ENCODE measurements around the gene CNIH2. TPM values are rescaled to one million over a fixed set of nuclear protein-coding genes. Genes with fewer than 3 reads are reported as not detected.

CNIH2 gene
- 8.0 TPM for polyA plus RNA-seq
- long read RNA-seq, donor 1, result 0 reads
- long read RNA-seq, donor 2, partial matches to known transcripts, result 0 of 2 reads
- long read RNA-seq, donor 2, other reads (novel, unspliced or antisense), result 0 of 2 reads
- long read RNA-seq, donor 3, result 0 reads
- long read RNA-seq, donor 4, result 0 reads
- long read RNA-seq, donor 5, partial matches to known transcripts, result 0 of 4 reads
- long read RNA-seq, donor 5, other reads (novel, unspliced or antisense), result 0 of 4 reads
- long read RNA-seq, donor 6, partial matches to known transcripts, result 0 of 6 reads
- long read RNA-seq, donor 6, other reads (novel, unspliced or antisense), result 0 of 6 reads
- long read RNA-seq, donor 7, transcript CNIH2-201 (6 exons, 1,356 nt), result major isoform, 5 of 5 reads
- long read RNA-seq, donor 7, partial matches to known transcripts, result 0 of 5 reads
- long read RNA-seq, donor 7, other reads (novel, unspliced or antisense), result 0 of 5 reads
- long read RNA-seq, donor 8, partial matches to known transcripts, result 0 of 3 reads
- long read RNA-seq, donor 8, other reads (novel, unspliced or antisense), result 0 of 3 reads
- long read RNA-seq, donor 9, partial matches to known transcripts, result 0 of 3 reads
- long read RNA-seq, donor 9, other reads (novel, unspliced or antisense), result 0 of 3 reads
- long read RNA-seq, donor 10, partial matches to known transcripts, result 0 of 3 reads
- long read RNA-seq, donor 10, other reads (novel, unspliced or antisense), result 0 of 3 reads
- long read RNA-seq, donor 11, partial matches to known transcripts, result 0 of 3 reads
- long read RNA-seq, donor 11, other reads (novel, unspliced or antisense), result 0 of 3 reads

- Histone ChIP-seq H3K9me3 (ENCODE audit: control insufficient read depth, low read depth, low read length) (no peaks in the 10 kb centered on the region), H3K4me3 (ENCODE audit: low read length) (peak within 1 kb of the TSS; percentile 22), H3K4me1 (ENCODE audit: control insufficient read depth, insufficient read depth, low read length) (peaks cover 10% of the 10 kb centered on the region), H3K27me3 (ENCODE audit: control insufficient read depth, insufficient read depth, low read length) (peaks cover 8% of the 10 kb centered on the region), H3K36me3 (ENCODE audit: control insufficient read depth, insufficient read depth, low read length) (peaks cover 38% of the 10 kb centered on the region), H3K27ac (ENCODE audit: low read length) (peak within 1 kb of the TSS; percentile 56)
- DNase-seq, result peak; percentile 58 to 84
- no CpG with 5 or more reads among the region's 84 CpGs for WGBS (ENCODE audit: insufficient coverage, low lambda C conversion rate)
Observed at GRCh38 chr11:66277471-66278362, at the start of gene CNIH2. Gene CNIH2 (plus strand): TSS chr11:66278175. CDS start chr11:66278457, 282 bp downstream.

- no peak for DNase-seq
- no peak overlapping the region for H3K27ac ChIP-seq (ENCODE audit: low read length)
- 70% methylated on average over 2 of the region's 6 CpGs for WGBS (ENCODE audit: insufficient coverage, low lambda C conversion rate)
Observed at GRCh38 chr11:66228521-66228920, 49.5 kb upstream of the CNIH2 start.

GRCh38 chr11:66230156-66230555, 47.8 kb upstream of the CNIH2 start:
- no CpG with 5 or more reads among the region's 6 CpGs for WGBS (ENCODE audit: insufficient coverage, low lambda C conversion rate)
- no peak overlapping the region for H3K4me3 ChIP-seq (ENCODE audit: low read length)
- H3K27ac ChIP-seq (ENCODE audit: low read length), result no peak overlapping the region
- H3K4me1 ChIP-seq (ENCODE audit: control insufficient read depth, insufficient read depth, low read length), result no peaks in the 10 kb centered on the region
- H3K27me3 ChIP-seq (ENCODE audit: control insufficient read depth, insufficient read depth, low read length), result no peaks in the 10 kb centered on the region
- DNase-seq, result no peak
- no peaks in the 10 kb centered on the region for H3K9me3 ChIP-seq (ENCODE audit: control insufficient read depth, low read depth, low read length)
- H3K36me3 ChIP-seq (ENCODE audit: control insufficient read depth, insufficient read depth, low read length), result peaks cover 52% of the 10 kb centered on the region

More at GRCh38 chr11:66228521-66228920, 49.5 kb upstream of the CNIH2 start:
- no peak overlapping the region for H3K4me3 ChIP-seq (ENCODE audit: low read length)
- no peaks in the 10 kb centered on the region for H3K9me3 ChIP-seq (ENCODE audit: control insufficient read depth, low read depth, low read length)
- H3K27me3 ChIP-seq (ENCODE audit: control insufficient read depth, insufficient read depth, low read length), result no peaks in the 10 kb centered on the region
- peaks cover 42% of the 10 kb centered on the region for H3K36me3 ChIP-seq (ENCODE audit: control insufficient read depth, insufficient read depth, low read length)
- H3K4me1 ChIP-seq (ENCODE audit: control insufficient read depth, insufficient read depth, low read length), result no peaks in the 10 kb centered on the region

- H3K36me3 ChIP-seq (ENCODE audit: control insufficient read depth, insufficient read depth, low read length), result peaks cover 56% of the 10 kb centered on the region
- no CpG with 5 or more reads among the region's 14 CpGs for WGBS (ENCODE audit: insufficient coverage, low lambda C conversion rate)
- no peaks in the 10 kb centered on the region for H3K27me3 ChIP-seq (ENCODE audit: control insufficient read depth, insufficient read depth, low read length)
- H3K9me3 ChIP-seq (ENCODE audit: control insufficient read depth, low read depth, low read length), result no peaks in the 10 kb centered on the region
- no peak for DNase-seq
- H3K27ac ChIP-seq (ENCODE audit: low read length), result no peak overlapping the region
- no peak overlapping the region for H3K4me3 ChIP-seq (ENCODE audit: low read length)
- no peaks in the 10 kb centered on the region for H3K4me1 ChIP-seq (ENCODE audit: control insufficient read depth, insufficient read depth, low read length)
Observed at GRCh38 chr11:66230978-66231377, 47.0 kb upstream of the CNIH2 start.

- no peaks in the 10 kb centered on the region for H3K27me3 ChIP-seq (ENCODE audit: control insufficient read depth, insufficient read depth, low read length)
- H3K4me1 ChIP-seq (ENCODE audit: control insufficient read depth, insufficient read depth, low read length), result no peaks in the 10 kb centered on the region
- no peak overlapping the region for H3K4me3 ChIP-seq (ENCODE audit: low read length)
- peaks cover 59% of the 10 kb centered on the region for H3K36me3 ChIP-seq (ENCODE audit: control insufficient read depth, insufficient read depth, low read length)
- no peaks in the 10 kb centered on the region for H3K9me3 ChIP-seq (ENCODE audit: control insufficient read depth, low read depth, low read length)
- WGBS (ENCODE audit: insufficient coverage, low lambda C conversion rate), result no CpG with 5 or more reads among the region's 7 CpGs
- DNase-seq, result no peak
- H3K27ac ChIP-seq (ENCODE audit: low read length), result no peak overlapping the region
Observed at GRCh38 chr11:66231561-66231960, 46.4 kb upstream of the CNIH2 start.

GRCh38 chr11:66232769-66233168, 45.2 kb upstream of the CNIH2 start:
- Histone ChIP-seq H3K9me3 (ENCODE audit: control insufficient read depth, low read depth, low read length) (no peaks in the 10 kb centered on the region), H3K27ac (ENCODE audit: low read length) (no peak overlapping the region), H3K27me3 (ENCODE audit: control insufficient read depth, insufficient read depth, low read length) (no peaks in the 10 kb centered on the region), H3K4me1 (ENCODE audit: control insufficient read depth, insufficient read depth, low read length) (no peaks in the 10 kb centered on the region), H3K36me3 (ENCODE audit: control insufficient read depth, insufficient read depth, low read length) (peaks cover 57% of the 10 kb centered on the region), H3K4me3 (ENCODE audit: low read length) (no peak overlapping the region)
- DNase-seq, result no peak
- no CpG with 5 or more reads among the region's 11 CpGs for WGBS (ENCODE audit: insufficient coverage, low lambda C conversion rate)

GRCh38 chr11:66233301-66233700, 44.7 kb upstream of the CNIH2 start:
- Histone ChIP-seq H3K27ac (ENCODE audit: low read length) (no peak overlapping the region), H3K4me3 (ENCODE audit: low read length) (no peak overlapping the region), H3K4me1 (ENCODE audit: control insufficient read depth, insufficient read depth, low read length) (no peaks in the 10 kb centered on the region), H3K27me3 (ENCODE audit: control insufficient read depth, insufficient read depth, low read length) (no peaks in the 10 kb centered on the region), H3K9me3 (ENCODE audit: control insufficient read depth, low read depth, low read length) (no peaks in the 10 kb centered on the region), H3K36me3 (ENCODE audit: control insufficient read depth, insufficient read depth, low read length) (peaks cover 58% of the 10 kb centered on the region)
- 90% methylated on average over 3 of the region's 5 CpGs for WGBS (ENCODE audit: insufficient coverage, low lambda C conversion rate)
- DNase-seq, result no peak

GRCh38 chr11:66235141-66235540, 42.8 kb upstream of the CNIH2 start:
- Histone ChIP-seq H3K4me3 (ENCODE audit: low read length) (no peak overlapping the region), H3K27me3 (ENCODE audit: control insufficient read depth, insufficient read depth, low read length) (no peaks in the 10 kb centered on the region), H3K36me3 (ENCODE audit: control insufficient read depth, insufficient read depth, low read length) (peaks cover 69% of the 10 kb centered on the region), H3K4me1 (ENCODE audit: control insufficient read depth, insufficient read depth, low read length) (no peaks in the 10 kb centered on the region), H3K27ac (ENCODE audit: low read length) (no peak overlapping the region), H3K9me3 (ENCODE audit: control insufficient read depth, low read depth, low read length) (no peaks in the 10 kb centered on the region)
- DNase-seq, result no peak
- no CpG with 5 or more reads among the region's 11 CpGs for WGBS (ENCODE audit: insufficient coverage, low lambda C conversion rate)

GRCh38 chr11:66237867-66238266, 40.1 kb upstream of the CNIH2 start:
- Histone ChIP-seq H3K36me3 (ENCODE audit: control insufficient read depth, insufficient read depth, low read length) (peaks cover 63% of the 10 kb centered on the region), H3K4me3 (ENCODE audit: low read length) (no peak overlapping the region), H3K4me1 (ENCODE audit: control insufficient read depth, insufficient read depth, low read length) (no peaks in the 10 kb centered on the region), H3K9me3 (ENCODE audit: control insufficient read depth, low read depth, low read length) (no peaks in the 10 kb centered on the region), H3K27ac (ENCODE audit: low read length) (no peak overlapping the region), H3K27me3 (ENCODE audit: control insufficient read depth, insufficient read depth, low read length) (no peaks in the 10 kb centered on the region)
- no peak for DNase-seq
- WGBS (ENCODE audit: insufficient coverage, low lambda C conversion rate), result no CpG with 5 or more reads among the region's 6 CpGs
